Jurkat, Clone E6-1 (cell line): ENCODE data around the gene FLCN.
"Not testable (repeated sequence)": the region's sequence is repeated elsewhere in the genome, so short reads cannot be mapped to it uniquely, and the experiment has no call there.

Source experiments
- DNase-seq: peaks from one replicate; pipeline ENCODE4 v3.0.0-alpha.2; 2011; ENCODE audit warnings: low read depth, low spot score
- H3K4me3 ChIP-seq: 2 replicates; pipeline ENCODE4 v1.5.1; 2011; ENCODE audit warnings: mild to moderate bottlenecking, low read length, control low read depth, moderate library complexity

Gene FLCN

DNA sequence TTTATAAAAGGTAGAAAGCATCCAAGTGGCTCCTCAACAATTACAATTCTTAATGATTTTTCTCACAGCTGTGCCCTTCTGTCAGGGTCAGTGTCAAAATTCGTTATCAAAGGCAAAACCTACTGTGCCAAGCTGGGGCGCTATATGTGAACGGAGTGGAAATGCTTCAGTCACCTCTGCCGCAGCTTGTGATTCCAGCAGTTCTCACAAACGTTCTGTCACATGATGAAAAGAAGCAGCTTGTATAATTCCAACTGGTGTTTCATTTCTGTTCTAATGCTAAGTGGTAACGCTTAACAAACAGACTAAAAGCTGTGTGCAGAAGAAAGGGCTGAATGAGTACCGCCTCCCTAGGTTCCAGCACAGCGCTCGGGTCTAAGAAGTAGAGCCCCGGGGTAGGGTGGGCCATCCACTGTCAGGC is 45.0 kb downstream of the FLCN start:
- no peak for DNase-seq

GRCh38 chr17:17191346-17191792 is 45.6 kb downstream of the FLCN start:
- H3K4me3 ChIP-seq, result no peak overlapping the region
- no peak for DNase-seq

More for the DNA sequence above, 45.0 kb downstream of the FLCN start:
- H3K4me3 ChIP-seq, result no peak overlapping the region

DNA sequence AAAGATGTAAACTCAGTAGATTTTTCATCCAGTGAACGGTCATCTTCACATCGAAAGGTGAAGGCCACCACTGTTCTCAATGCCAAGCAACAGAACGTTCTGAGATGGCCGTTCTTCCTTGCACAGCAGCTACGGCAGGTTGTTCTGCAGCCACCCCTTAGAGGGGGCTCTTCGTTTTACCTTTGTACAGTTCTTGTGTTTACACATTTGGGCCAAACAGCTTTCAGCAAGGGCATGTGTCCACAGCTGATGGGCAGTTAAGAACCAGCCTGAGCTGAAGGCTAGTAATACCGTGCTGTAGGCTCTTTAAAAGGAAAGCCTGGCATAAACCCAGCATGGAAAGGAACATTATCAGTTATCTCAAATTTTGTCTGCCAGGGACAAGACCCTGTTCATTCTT is 46.8 kb downstream of the FLCN start:
- H3K4me3 ChIP-seq, result no peak overlapping the region
- DNase-seq, result no peak

DNA sequence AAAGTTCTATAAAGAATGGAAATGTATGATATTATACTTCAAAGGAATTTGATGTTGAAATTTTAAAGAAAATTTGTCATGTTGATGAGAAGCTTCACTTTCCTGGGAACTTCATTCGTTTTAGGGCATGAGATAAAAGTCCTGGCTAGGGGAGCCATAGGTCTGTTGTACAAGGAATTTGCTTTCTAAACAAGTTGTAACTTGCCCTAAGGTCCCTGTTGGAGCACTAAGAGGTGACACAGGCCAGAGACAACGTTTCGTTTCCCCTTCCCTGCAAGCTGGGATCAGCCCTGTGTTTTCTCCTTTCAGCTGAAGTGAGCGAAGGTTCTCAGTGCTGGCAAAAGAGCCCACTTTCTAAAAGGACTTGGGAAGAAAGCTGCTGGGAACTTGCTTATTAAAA is 47.4 kb downstream of the FLCN start:
- no peak for DNase-seq
- H3K4me3 ChIP-seq, result no peak overlapping the region

DNA sequence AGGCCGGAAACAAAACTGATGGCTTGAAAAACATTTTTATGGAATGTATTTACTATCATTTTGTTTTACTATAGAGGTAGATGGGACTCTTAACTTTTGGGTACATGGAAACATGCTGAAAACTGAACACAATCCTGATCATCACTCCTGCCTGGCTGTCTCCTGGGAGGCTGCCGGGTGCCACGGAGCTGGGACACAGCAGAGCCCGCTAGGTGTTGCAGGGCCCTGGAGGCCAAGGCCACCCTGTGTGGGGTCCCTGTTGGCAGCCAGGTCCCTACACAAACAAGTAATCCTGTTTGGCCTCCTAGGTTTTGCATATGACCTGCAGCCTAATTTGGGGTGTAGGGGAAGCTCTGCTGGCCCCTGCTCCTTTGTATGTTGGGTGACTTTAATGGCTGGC is 48.4 kb downstream of the FLCN start:
- no peak overlapping the region for H3K4me3 ChIP-seq
- DNase-seq, result no peak

DNA sequence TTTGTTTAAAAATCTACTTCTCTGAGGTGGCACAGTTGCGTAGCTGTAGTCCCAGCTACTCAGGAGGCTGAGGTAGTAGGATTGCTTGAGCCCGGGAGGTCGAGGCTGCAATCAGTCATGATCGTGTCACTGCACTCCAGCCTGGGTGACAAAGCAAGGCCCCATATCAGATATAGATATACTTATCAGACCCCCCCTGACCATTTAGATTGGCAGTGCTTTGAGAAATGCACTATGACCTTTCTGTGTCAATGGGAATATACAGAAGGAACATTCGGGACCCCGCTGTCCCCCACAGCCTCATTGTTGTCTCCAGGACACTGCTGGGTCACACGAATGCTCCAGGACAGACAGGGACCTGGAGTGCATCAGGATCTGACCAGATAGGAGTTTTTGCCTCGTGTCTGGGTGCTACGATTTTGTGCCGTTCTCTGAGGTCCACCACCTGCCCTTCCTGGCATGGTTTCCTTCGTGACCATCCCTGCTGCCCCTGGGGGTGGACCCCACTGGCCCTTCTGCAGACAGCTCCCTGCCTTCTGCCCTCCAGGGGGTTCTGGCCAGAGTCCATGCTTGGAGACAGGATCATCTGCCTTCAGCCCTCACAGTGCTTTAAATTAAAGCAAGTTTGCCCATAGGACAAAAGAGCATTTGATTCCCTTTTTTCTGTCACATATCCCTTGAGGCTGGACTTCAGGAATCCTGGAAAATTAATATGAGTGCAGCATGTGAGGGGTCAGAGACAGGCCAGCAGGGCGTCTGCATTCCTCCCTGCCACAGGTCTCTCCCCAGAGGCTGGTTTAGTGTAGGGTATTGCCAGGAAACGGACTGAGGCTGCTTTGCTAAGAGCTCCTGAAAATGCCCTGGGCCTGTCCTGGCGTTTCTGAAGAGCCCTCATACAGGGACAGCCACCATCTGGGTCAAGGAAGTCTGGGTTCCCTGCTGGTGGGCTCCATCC is 50.1 kb downstream of the FLCN start:
- DNase-seq, result no peak
- no peak overlapping the region for H3K4me3 ChIP-seq

GRCh38 chr17:17186051-17186450 is 50.9 kb downstream of the FLCN start:
- no peak for DNase-seq
- no peak overlapping the region for H3K4me3 ChIP-seq

DNA sequence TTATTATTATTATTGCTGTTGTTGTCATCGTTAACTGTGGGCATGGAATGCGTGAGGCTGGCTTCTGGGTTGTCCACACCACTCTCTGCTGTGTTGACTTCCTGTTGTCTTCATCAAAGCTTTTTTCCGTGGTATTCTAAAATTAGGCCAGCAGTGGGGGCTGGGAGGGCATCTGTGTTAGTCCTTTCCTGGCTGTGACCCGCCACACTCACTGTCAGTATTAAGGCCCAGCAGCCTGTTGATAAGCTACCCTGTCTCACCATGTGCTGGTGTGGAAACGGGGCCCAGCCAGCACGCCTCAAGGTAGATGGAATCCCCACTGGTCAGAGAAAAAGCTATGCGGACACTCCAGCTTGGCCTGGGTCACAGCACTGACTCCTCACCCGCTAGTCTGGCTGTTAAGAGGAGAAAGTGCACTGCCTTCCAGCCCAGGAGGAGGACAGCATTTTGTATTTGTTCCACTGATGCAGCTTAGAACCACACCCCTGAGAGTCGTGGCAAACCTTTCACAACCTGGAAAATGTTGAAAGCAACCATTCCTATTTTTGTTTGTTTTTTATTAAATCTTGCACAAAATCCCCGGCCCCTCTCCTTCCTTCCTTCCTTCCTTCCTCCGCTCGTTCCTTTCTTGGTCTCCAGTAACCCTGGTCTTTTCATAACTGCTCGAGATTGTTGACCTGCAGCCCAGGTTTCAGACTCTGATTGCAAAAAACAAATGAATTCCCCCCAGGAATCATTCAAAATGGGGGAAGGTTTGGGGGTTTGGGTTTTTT is 51.8 kb downstream of the FLCN start:
- DNase-seq, H3K4me3 ChIP-seq: not testable (repeated sequence)

DNA sequence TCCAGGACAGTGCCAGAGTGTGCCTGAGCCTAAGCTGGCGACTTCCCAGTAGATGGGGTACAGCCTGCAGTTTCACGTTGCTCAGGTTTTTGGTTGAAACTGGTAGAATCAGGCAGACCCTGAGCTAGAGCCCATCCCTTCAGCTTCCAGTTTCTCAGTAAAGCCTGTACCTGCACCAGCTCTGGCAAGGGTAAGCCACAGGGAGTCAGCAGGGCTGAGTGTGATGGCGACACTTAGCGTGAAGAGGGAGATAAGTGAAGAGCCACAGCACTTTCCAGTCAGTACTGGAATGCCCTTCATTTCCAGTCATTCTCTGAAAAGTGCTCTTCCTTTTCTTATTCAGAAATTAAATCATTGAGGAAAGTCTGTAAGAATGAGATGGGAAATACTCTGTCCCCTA is 53.2 kb downstream of the FLCN start:
- no peak for DNase-seq
- H3K4me3 ChIP-seq, result no peak overlapping the region

DNA sequence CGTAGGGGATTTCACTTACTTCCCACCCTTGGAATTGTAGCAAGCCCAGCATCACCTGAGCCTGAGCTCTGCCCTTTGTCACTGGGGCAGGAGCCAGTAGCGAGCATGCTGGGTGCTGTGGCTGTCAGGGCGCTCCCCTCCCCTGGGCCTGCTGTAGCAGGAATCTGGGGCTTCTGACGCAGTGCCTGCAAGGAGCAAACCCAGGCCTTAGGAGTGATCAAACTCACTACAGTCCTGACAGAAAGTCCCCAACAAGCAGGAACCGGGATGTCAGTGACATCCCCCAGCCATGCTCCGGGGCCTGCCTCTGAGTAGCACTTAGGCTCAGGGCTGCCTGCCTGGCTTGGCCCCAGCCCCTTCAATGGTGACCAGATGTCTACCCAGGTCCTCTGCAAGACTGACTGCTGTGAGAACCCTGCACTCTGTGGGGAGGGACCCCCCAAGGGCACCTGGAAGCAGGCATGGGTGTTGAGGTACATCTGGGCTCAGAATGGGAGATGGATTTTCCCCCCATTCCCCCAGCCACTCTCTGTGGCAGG is 54.3 kb downstream of the FLCN start:
- no peak for DNase-seq
- H3K4me3 ChIP-seq, result no peak overlapping the region

DNA sequence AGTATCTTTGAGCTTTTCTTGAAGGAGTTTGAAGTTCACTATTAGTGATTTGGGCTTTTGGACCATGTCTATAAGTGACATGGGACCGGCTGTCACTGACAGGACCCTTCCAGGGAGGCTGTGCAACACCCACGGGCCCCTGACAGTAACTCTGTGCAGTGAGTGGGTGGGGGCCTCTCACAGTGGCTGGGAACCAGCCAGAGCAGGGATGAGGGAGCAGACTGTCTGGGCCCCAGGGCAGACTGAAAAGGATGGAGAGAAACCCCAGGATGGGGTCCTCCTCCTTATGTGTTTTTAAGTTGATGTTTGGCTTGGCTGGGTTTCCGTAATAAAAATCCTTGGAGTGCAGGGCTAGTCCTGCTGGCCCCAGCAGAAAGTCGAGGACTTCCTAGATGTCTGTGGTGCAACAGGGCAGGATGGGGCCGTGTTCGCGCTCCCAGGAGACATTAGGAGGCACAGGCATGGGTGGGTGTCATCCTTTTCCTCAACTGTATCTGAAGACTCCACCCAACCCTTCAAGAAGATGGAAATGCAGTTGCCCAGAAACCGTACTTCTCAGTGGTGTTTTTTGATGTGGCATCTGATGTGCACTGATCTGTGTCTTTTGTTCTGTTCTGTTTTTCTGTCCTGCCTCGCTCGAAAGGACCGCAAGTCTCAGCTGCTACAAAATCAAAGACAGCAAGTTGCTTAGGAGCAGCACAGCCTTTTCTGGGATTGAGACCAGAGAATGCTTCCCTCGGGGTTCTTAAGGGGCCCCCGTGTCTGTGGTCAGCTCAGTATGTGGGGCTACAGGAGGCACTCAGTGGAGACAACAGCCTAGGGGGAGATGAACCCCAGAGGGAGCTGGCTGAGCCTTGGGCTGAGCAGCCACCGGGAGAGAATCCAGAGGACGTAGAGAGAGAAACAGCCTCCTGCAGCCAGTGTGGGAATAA is 55.0 kb downstream of the FLCN start:
- peak; percentile 96 for DNase-seq
- no peak overlapping the region for H3K4me3 ChIP-seq

DNA sequence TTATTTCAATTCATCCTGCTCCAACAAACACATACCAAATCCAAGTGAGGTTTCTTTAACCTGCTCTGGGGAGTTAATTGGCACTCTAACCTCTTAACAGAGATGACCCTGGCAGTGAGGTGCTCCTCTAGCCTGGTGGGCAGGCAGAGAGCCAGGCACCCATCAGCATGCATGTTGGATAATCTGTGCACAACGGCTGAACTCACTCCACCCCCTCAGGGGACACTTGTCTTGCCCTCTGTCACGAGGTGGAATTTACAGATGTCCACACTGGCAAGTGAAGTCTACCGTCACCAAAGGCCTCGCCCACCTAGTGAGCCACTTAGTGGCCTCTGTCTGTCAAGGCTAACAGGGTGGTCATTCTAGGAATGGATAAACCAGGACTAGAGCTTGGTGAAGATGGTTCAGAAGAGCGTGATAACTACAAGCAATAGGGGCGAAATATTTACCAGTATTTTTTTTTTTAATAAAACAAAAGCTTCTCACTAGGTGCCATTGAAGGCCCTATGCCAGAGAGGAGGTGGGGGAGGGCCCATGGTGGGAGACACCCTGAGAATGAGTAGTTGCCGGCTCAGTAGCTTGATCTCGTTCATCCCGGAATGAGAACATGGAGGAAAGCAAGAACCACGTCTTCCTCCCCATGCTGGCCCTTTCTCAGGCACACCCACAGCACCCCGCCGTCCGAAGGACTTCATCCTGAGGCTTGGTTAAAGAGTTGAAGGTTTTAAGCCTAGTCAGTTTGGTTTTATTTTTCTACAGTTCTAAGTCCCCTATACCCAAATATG is 56.0 kb downstream of the FLCN start:
- H3K4me3 ChIP-seq, result no peak overlapping the region
- DNase-seq, result no peak

DNA sequence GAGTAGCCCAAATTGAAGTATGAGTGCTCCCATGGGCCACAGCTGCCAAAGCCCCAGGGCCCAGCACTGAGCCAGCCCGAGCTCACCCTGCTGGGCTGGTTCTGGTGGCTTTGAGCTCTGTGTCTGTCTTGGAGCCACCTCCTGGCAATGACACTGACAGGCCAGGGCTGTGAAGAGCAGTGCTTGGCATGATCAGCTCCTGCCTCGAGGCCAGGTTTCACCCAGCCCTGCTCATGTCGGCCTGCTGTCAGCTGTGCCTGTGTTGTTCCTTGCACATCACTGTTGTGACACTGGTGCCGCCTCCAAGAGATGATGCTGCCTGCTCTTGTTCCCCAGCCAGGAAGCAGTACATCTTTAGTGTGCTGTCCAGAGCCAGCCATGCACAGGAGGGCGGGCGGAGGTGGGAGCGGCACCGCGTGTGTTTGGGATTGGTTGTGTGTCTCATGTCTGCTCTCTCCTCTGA is 56.8 kb downstream of the FLCN start:
- DNase-seq, result no peak
- H3K4me3 ChIP-seq, result no peak overlapping the region

DNA sequence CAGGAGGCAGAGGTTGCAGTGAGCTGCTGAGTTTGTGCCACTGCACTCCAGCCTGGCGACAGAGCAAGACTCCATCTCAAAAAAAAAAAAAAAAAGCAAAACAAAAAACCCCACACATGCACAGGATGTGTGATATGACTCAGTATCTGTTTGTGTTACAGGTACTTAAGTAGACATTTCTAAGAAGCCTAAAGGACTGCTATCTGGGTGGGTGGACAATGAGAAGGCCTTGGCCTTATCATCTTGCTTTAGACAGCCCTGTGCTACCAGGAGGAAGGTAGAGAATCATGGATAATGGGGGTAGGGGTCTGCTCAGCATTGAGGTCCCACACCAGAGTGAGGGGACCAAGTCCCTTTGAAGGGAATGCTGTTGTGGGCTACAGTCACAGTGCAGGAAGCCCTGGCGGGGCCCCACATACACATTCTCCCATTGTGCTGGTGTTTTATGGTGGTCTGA is 57.6 kb downstream of the FLCN start:
- H3K4me3 ChIP-seq, result no peak overlapping the region
- DNase-seq, result no peak

DNA sequence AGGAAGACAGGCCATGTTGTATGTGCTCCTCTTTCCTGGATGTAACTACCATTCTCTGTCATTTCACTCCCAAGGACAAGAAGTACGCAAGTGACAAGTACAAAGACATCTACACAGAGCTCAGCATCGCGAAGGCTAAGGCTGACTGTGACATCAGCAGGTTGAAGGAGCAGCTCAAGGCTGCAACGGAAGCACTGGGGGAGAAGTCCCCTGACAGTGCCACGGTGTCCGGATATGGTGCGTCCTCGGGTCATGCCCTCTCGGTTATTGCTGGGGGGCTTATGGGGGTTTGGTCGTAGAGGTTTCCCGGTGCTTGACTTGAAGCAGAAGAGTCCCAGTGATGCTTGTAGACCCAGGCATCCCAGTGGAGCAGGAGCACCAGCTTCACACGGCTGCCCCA is 59.8 kb downstream of the FLCN start:
- no peak for DNase-seq
- H3K4me3 ChIP-seq, result no peak overlapping the region

- no peak for DNase-seq
- H3K4me3 ChIP-seq, result no peak overlapping the region
Observed at GRCh38 chr17:17176341-17176740, 60.6 kb downstream of the FLCN start.

GRCh38 chr17:17175917-17176316 is 61.1 kb downstream of the FLCN start:
- DNase-seq, result no peak
- H3K4me3 ChIP-seq, result no peak overlapping the region

DNA sequence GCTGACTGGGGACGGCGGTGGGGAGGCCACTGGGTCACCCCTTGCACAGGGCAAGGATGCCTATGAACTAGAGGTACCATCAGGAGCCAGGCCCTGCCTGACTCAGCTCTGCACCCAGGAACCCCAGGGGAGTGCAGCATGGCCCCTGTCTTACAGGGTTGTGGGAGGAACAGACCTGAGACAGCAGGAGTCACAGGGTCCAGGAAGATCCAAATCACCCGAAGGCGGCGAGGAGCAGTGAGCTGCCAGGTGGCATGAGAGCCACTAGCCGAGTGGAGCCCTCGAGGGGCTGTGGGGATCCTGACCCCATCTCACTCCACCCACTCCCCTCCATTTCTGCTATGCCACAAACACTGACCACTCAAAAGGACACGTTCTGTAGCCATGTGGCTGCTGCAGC is 61.6 kb downstream of the FLCN start:
- no peak for DNase-seq

More for the DNA sequence above, 61.6 kb downstream of the FLCN start:
- no peak overlapping the region for H3K4me3 ChIP-seq
